ENCODE data around the gene OR1Q1. TPM values are rescaled to one million over a fixed set of nuclear protein-coding genes. Genes with fewer than 3 reads are reported as not detected.

OR1Q1 gene, protein sequence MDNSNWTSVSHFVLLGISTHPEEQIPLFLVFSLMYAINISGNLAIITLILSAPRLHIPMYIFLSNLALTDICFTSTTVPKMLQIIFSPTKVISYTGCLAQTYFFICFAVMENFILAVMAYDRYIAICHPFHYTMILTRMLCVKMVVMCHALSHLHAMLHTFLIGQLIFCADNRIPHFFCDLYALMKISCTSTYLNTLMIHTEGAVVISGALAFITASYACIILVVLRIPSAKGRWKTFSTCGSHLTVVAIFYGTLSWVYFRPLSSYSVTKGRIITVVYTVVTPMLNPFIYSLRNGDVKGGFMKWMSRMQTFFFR
- not detected in 3 replicates for total RNA-seq (2021)
- not detected for Bru-seq, nascent RNA
- long read RNA-seq, experiment 1: 0 reads
- long read RNA-seq, experiment 2: 0 reads
- long read RNA-seq, experiment 3: 0 reads

GRCh38 chr9:122614362-122614761 lies at the start of gene OR1Q1:
Gene OR1Q1, plus strand, starts transcription at chr9:122614738. Its CDS starts 0 bp downstream, at chr9:122614738.
- peaks cover 82% of the 10 kb centered on the region for H3K9me3 Mint-ChIP-seq
- H3K4me3 Mint-ChIP-seq: no peak within 1 kb of the TSS
- ChIA-PET CTCF (no interaction called here), POLR2A (no interaction called here)
- peaks cover 30% of the 10 kb centered on the region for H3K36me3 Mint-ChIP-seq
- no peak for TF ChIP-seq TCF7 (CRISPR knock-in tag; IDR thresholded peaks at IDR 0.05; ENCODE audit: low read depth)
- TF ChIP-seq, protein P1, sequence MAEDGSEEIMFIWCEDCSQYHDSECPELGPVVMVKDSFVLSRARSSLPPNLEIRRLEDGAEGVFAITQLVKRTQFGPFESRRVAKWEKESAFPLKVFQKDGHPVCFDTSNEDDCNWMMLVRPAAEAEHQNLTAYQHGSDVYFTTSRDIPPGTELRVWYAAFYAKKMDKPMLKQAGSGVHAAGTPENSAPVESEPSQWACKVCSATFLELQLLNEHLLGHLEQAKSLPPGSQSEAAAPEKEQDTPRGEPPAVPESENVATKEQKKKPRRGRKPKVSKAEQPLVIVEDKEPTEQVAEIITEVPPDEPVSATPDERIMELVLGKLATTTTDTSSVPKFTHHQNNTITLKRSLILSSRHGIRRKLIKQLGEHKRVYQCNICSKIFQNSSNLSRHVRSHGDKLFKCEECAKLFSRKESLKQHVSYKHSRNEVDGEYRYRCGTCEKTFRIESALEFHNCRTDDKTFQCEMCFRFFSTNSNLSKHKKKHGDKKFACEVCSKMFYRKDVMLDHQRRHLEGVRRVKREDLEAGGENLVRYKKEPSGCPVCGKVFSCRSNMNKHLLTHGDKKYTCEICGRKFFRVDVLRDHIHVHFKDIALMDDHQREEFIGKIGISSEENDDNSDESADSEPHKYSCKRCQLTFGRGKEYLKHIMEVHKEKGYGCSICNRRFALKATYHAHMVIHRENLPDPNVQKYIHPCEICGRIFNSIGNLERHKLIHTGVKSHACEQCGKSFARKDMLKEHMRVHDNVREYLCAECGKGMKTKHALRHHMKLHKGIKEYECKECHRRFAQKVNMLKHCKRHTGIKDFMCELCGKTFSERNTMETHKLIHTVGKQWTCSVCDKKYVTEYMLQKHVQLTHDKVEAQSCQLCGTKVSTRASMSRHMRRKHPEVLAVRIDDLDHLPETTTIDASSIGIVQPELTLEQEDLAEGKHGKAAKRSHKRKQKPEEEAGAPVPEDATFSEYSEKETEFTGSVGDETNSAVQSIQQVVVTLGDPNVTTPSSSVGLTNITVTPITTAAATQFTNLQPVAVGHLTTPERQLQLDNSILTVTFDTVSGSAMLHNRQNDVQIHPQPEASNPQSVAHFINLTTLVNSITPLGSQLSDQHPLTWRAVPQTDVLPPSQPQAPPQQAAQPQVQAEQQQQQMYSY (CRISPR knock-in tag; IDR thresholded peaks at IDR 0.05): no peak
- TF ChIP-seq FOXP1 (CRISPR knock-in tag; IDR thresholded peaks at IDR 0.05; ENCODE audit: borderline replicate concordance): no peak
- TF ChIP-seq, protein P2, sequence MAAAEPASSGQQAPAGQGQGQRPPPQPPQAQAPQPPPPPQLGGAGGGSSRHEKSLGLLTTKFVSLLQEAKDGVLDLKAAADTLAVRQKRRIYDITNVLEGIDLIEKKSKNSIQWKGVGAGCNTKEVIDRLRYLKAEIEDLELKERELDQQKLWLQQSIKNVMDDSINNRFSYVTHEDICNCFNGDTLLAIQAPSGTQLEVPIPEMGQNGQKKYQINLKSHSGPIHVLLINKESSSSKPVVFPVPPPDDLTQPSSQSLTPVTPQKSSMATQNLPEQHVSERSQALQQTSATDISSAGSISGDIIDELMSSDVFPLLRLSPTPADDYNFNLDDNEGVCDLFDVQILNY (CRISPR knock-in tag; IDR thresholded peaks at IDR 0.05): no peak
- TF ChIP-seq RELA (CRISPR knock-in tag; IDR thresholded peaks at IDR 0.05; ENCODE audit: borderline replicate concordance): no peak
- TF ChIP-seq, protein P3, sequence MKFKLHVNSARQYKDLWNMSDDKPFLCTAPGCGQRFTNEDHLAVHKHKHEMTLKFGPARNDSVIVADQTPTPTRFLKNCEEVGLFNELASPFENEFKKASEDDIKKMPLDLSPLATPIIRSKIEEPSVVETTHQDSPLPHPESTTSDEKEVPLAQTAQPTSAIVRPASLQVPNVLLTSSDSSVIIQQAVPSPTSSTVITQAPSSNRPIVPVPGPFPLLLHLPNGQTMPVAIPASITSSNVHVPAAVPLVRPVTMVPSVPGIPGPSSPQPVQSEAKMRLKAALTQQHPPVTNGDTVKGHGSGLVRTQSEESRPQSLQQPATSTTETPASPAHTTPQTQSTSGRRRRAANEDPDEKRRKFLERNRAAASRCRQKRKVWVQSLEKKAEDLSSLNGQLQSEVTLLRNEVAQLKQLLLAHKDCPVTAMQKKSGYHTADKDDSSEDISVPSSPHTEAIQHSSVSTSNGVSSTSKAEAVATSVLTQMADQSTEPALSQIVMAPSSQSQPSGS (CRISPR knock-in tag; IDR thresholded peaks at IDR 0.05; ENCODE audit: borderline replicate concordance, low read depth): no peak
- no peak for TF ChIP-seq ZNF138 (CRISPR knock-in tag; conservative IDR thresholded peaks at IDR 0.05)
- no peak for TF ChIP-seq ZNF263 (CRISPR knock-in tag; IDR thresholded peaks at IDR 0.05; ENCODE audit: low read depth)
- TF ChIP-seq ZNF232 (CRISPR knock-in tag; IDR thresholded peaks at IDR 0.05): no peak
- TF ChIP-seq OVOL2 (CRISPR knock-in tag; IDR thresholded peaks at IDR 0.05; ENCODE audit: borderline replicate concordance): no peak
- no peak for TF ChIP-seq ZNF281 (CRISPR knock-in tag; IDR thresholded peaks at IDR 0.05)
- TF ChIP-seq, protein P4, sequence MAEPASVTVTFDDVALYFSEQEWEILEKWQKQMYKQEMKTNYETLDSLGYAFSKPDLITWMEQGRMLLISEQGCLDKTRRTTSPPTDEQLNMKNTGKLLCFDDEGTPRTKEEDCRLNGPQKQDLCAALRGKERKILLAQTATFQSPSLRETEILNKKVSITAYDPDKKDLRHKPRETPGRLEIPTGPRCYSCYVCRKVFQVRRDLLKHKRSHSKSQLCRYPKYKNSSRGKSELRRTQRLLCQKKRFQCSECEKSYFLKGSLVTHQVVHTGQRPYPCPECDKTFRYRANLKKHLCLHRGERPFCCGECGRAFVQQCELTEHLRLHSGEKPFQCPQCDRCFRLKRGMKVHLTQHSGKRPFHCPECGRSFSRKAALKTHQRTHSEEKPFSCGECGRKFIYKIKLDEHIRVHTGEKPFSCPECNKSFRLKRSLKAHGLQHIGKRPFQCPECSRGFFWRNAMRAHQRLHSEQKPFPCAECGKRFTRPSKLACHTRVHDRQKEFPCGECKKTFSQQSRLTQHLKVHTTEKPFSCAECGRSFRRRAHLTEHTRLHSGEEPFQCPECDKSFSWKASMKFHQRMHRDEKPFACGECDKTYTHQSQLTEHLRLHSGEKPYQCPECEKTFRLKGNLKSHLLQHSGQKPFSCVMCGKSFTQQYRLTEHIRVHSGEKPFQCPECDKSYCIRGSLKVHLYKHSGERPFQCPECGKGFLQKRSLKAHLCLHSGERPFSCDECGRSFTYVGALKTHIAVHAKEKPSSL (CRISPR knock-in tag; conservative IDR thresholded peaks at IDR 0.05): no peak
- no peak for TF ChIP-seq ELF4 (CRISPR knock-in tag; IDR thresholded peaks at IDR 0.05; ENCODE audit: low read depth)
- TF ChIP-seq MYBL2 (CRISPR knock-in tag; IDR thresholded peaks at IDR 0.05): no peak
- TF ChIP-seq IRF2 (CRISPR knock-in tag; IDR thresholded peaks at IDR 0.05; ENCODE audit: borderline replicate concordance, low read depth): no peak
- TF ChIP-seq, protein P5, sequence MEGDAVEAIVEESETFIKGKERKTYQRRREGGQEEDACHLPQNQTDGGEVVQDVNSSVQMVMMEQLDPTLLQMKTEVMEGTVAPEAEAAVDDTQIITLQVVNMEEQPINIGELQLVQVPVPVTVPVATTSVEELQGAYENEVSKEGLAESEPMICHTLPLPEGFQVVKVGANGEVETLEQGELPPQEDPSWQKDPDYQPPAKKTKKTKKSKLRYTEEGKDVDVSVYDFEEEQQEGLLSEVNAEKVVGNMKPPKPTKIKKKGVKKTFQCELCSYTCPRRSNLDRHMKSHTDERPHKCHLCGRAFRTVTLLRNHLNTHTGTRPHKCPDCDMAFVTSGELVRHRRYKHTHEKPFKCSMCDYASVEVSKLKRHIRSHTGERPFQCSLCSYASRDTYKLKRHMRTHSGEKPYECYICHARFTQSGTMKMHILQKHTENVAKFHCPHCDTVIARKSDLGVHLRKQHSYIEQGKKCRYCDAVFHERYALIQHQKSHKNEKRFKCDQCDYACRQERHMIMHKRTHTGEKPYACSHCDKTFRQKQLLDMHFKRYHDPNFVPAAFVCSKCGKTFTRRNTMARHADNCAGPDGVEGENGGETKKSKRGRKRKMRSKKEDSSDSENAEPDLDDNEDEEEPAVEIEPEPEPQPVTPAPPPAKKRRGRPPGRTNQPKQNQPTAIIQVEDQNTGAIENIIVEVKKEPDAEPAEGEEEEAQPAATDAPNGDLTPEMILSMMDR (IDR thresholded peaks at IDR 0.05): no peak
- no peak for TF ChIP-seq MAX (CRISPR knock-in tag; IDR thresholded peaks at IDR 0.05)
- no peak for TF ChIP-seq FOXK1 (CRISPR knock-in tag; IDR thresholded peaks at IDR 0.05)
- no peak within 1 kb of the TSS for H3K27ac Mint-ChIP-seq
- no peaks in the 10 kb centered on the region for H3K4me1 Mint-ChIP-seq
- H3K27me3 Mint-ChIP-seq (ENCODE audit: low read depth): peaks cover 12% of the 10 kb centered on the region
- DNase-seq (ENCODE audit: low spot score) (no peak), ATAC-seq (no peak)

Data from WTC11 (cell line).